GM19239 (cell line): ENCODE data around the gene EYA2.
"Not testable (repeated sequence)": the region's sequence is repeated elsewhere in the genome, so short reads cannot be mapped to it uniquely, and the experiment has no call there.

Experiments
- DNase-seq: peaks from one replicate; pipeline ENCODE4 v3.0.0; 2011; ENCODE audit warnings: low spot score; ENCODE audit not compliant: insufficient read length
- FAIRE-seq: peaks from 2 replicates; lab custom pipeline; 2011; peaks lifted over from hg19 to GRCh38; lab: Jason Lieb, UNC

EYA2 gene

GRCh38 chr20:46894971-46895905, 595 bp downstream of the EYA2 start:
- DNase-seq (no peak), FAIRE-seq (no peak)

DNA sequence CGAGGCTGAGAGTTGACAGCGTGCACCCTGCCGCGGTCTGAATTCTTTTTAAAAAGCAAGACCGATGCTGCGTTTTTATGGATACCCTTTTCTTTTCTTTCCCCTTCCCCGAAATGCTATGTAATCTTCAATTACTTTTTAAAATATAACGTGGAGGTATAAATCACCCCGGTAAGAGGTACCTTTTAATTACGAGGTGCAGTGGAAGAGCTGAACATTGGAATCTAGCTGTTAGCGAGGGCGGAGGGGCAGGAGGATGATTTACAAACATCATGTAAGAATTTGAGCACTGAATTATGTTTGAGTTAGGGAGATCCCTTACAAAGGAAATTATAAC, 1.2 kb downstream of the EYA2 start:
- no peak for DNase-seq
- FAIRE-seq = no peak

DNA sequence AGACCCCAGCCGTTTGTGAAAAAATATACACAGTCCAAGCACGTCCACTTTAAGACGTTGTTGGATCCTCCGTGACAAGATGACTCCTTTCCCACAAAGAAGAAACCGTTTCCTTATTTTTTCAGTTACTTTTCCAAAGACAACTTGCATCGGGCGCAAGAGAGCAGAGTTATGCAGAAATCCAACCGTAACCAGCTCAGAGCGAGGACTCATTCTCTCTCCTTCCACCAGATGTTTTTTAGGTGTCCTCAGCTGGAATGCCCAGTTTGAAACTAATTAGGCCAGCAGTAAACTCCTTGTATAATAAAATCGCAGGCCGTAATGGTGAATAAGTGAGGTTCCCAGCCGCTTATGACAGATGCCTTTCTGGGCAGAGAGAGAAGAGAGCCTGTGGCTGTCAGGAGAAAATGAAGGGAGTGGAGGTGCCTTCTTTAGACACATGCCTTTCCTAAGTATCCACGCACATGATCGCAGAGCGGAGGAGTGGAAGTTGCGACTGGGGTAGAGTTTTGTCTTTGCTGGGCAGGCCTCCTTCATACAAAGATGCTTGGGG, 2.8 kb downstream of the EYA2 start:
- FAIRE-seq (no peak), DNase-seq (no peak)

GRCh38 chr20:46898423-46898822, 3.8 kb downstream of the EYA2 start:
- DNase-seq (no peak), FAIRE-seq (no peak)

DNA sequence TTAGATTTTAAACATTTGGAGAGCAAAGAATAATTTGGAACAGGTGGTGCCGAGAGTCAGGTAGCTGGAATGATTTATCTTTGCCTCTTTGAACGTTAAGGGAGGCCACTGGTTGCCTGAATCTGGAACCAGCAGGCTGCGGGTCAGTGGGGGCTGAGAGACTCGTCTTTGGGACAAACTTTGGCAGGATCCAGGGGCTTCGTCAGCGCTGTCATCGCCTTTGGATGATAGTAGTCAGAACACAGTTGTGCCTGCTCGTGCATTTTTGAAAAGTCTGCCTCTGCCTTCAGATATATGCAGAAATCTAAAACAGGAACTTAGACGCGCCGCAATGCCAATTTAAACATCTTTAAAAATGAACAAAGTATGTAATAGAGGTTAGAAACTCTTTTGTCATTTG, 5.0 kb downstream of the EYA2 start:
- FAIRE-seq (no peak), DNase-seq (no peak)

DNA sequence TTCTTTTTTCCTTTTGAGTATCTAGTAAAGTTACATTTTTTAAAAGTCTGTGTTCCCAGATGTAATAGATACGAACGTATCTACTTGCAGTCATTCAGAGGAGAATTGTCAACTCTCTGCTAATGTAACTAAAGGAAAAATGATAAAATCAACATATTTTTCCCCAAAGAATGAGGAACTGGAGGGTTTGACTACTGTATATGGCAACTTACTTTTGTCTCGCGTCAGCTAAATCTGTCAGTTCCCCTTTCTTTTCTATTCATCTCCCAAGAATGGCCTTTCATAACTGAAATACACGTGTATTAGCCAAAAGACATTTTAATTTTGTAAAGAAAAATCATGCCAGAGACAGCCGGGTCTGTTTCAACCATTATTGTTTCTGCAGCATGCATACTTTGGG, 5.4 kb downstream of the EYA2 start:
- no peak for DNase-seq
- no peak for FAIRE-seq

GRCh38 chr20:46900826-46901225, 6.2 kb downstream of the EYA2 start:
- no peak for DNase-seq
- FAIRE-seq = no peak

- DNase-seq (no peak), FAIRE-seq (no peak)
These were observed 7.0 kb downstream of the EYA2 start for GRCh38 chr20:46901638-46902037.

GRCh38 chr20:46903256-46903655, 8.6 kb downstream of the EYA2 start:
- DNase-seq = no peak
- no peak for FAIRE-seq

- FAIRE-seq (no peak), DNase-seq (no peak)
These were observed 9.3 kb downstream of the EYA2 start for GRCh38 chr20:46903937-46904336.

DNA sequence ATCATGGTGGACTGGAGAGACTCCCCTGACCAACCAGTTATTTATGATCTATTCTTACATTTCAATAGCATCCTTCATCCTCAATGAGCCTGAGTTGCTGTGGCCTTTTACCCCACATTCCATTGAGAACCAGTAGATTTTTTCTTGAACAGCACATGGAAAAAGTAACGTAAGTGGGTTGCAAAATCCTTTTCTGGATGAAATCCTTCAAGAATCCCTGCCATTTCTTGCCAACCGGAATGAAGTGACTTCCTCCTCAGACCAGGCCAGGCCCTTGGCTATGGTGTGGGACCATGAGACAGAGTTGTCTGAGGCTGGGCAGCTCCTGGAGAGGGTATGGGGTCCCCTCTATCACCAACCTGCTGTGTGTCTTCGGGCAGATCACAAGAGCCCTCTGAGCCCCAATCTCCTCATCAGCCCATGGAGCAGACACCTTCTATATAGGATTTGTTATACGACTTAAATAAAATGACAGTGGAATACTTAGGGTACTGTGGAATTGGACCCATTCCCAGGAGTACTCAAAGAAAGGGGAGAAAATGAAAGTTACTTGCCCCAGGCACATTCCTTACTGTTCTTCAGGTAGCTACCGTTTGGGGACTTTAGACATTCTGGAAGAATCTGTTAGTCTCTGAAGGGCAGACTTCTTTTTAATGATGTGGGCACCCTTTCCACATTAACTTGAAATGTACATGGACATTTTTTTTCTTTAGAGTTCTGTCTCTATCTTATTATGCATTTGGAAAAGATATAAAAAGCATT, 10.9 kb downstream of the EYA2 start:
- no peak for FAIRE-seq
- no peak for DNase-seq

DNA sequence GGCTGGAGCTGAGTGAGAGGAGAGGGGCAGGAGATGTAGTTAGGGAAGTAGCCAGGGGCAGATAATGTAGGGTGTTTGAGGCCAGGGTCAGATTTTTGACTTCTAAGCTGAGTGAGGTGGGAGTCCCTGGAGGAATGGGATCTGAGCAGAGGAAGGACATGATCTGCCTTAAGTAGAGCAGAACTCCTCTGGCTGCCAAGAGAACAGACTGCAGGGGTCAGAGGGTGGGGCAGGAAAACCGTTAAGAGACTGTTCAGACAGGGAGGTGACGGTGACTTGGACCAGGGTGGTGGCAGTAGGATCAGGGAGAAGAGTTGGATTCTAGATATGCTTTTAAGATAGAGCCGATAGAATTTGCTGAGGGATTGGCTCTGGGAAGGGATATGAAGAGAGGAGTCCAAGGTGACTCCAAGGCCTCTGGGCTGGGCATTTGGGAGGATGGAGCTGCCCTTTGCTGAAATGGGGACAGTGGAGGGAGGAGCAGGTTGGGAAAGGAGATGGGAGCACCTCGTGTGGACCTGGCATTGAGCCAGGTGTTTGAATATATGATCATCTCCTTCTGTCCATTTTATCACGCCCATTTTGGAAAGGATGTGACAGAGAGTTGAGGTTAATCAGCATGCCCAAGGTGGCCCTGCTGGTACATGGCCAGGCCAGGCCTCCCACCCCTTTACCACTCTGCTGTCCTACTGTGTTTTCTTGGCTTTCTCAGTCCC, 18.8 kb downstream of the EYA2 start:
- DNase-seq = no peak
- no peak for FAIRE-seq

DNA sequence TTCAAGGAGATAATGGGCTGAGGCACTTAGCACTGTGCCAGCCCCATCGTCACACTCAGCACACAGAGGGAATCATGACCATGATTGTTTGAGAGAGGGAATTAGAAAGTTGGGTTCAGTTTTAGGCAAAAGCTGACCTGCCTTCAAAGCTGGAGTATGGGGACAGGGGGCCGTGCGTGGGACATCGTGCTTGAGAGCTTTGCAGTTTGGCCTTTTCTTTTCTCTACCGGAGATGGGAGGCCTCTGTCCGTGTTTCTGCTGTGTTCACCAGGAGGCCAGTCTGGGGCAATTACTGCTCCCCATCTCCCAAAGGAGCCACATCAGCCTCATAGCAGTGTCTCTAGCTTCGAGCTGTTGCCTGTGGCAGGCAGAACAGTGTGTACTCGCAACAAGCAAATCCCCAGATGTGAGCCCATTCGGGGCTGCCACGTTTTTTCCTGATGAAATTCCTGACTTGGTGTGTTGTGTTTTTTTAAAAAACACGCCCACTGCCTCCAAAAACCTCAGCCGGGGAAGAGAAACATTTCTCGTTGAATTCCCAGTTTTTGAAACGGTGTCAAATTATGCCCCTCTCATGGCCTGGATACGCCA, 20.2 kb downstream of the EYA2 start:
- FAIRE-seq = no peak
- no peak for DNase-seq

DNA sequence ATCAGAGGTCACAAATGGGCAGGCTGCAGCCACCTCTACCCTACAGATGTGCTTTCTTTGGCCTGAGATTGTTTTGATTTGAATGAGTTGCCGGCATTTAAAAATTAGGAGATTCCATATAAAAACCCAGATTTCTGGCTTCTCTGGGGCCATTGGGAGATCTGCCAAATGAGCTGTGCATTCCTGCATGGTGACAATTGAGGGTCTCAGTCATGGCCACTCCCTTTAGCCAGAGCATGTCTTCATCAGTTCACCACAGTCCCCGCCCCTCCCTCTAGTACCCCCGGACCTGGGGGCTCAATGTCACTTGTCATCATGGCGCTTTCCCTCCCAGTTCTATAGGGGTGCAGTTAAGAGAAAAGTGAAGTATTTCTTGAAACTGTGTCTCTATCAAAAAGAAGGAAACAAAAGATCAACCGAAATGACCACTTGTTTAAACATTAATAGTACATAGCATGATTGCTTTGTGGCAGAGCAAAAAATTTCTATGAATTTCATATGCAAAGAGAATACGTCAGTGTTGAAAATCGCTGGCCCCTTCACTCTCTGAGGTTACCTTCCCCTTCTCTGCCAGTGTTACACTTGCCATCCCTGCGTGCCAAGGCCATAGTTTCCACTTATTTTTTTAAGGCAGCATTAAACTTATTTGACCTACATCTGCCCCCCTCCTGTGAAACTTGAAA, 21.1 kb downstream of the EYA2 start:
- FAIRE-seq = no peak
- no peak for DNase-seq

DNA sequence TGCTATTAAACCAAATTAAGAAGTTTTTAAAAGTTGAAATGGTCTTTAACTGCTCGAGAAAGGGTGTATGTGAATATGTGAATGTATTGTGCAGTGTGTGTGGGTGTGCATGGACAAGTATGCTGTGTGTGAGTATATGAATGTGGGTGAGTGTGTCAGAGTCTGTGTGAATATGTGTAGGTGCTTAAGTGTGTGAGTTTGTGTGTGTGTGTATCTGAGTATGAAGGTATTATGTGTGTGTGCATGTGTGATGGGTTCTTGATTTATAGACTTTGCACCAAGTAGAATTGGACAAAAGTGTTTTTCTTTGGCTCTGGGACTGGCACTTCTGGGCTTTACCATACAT, 21.6 kb downstream of the EYA2 start:
- DNase-seq (no peak), FAIRE-seq (no peak)

GRCh38 chr20:46917155-46917554, 22.5 kb downstream of the EYA2 start:
- no peak for FAIRE-seq
- DNase-seq = no peak

- FAIRE-seq (no peak), DNase-seq (no peak)
These were observed 25.5 kb downstream of the EYA2 start for GRCh38 chr20:46920114-46920513.

DNA sequence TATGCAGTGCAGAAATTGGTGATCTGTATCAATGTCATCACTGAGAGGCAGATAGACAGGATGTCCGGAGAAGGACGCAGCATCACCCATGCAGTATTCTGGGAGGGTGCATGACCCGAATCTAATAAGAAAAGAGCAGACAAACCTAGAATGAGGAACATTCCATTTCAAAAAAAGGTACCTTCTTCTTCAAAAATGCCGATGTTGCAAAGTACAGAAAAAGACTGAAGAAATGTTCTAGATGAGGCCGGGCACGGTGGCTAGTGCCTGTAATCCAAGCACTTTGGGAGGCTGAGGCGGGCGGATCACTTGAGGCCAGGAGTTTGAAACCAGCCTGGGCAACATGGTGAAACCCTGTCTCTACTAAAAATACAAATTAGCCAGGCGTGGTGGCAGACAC, 28.2 kb downstream of the EYA2 start:
- DNase-seq, FAIRE-seq: not testable (repeated sequence)

- DNase-seq = no peak
- FAIRE-seq = no peak
These were observed 28.9 kb downstream of the EYA2 start for GRCh38 chr20:46923550-46923949.
